CD14-positive monocyte (primary cell): ENCODE results near the gene KIAA1549. TPM values are rescaled to one million over a fixed set of nuclear protein-coding genes. Genes with fewer than 3 reads are reported as not detected.

ENCODE experiments used
- DNase-seq, 3 donors: peaks; one replicate each; pipeline ENCODE4 v3.0.0-alpha.2; 2011 to 2022
- H2AFZ ChIP-seq: 2 replicates; pipeline ENCODE4 v1.6.0; 2012; ENCODE audit warnings: mild to moderate bottlenecking, low read depth, low read length, inconsistent platforms; ENCODE audit not compliant: insufficient read depth, poor library complexity, severe bottlenecking
- H3K27ac ChIP-seq, 2 donors: 1 replicate in 1 of 2; 2 replicates in 1 of 2; pipeline ENCODE4 v1.5.1; 2012 to 2013; ENCODE audit warnings: low read length in 2 of 2, control low read depth in 1 of 2, inconsistent platforms in 1 of 2, low read depth in 1 of 2, mild to moderate bottlenecking in 1 of 2
- H3K27me3 ChIP-seq, 2 donors: one replicate each; pipeline versions ENCODE4 v1.6.0 to v1.6.1; 2011 to 2013; ENCODE audit warnings: low read length in 2 of 2; ENCODE audit not compliant: control insufficient read depth in 2 of 2, insufficient read depth in 2 of 2
- H3K36me3 ChIP-seq, 2 donors: replicated peaks in 1 of 2; 1 replicate in 1 of 2; 2 replicates in 1 of 2; pipeline versions ENCODE4 v1.5.1 to v1.6.1; 2012 to 2013; ENCODE audit warnings: low read length in 2 of 2, control low read depth in 1 of 2, inconsistent platforms in 1 of 2, mild to moderate bottlenecking in 1 of 2; ENCODE audit not compliant: insufficient read depth in 2 of 2, control insufficient read depth in 1 of 2
- H3K4me1 ChIP-seq, 2 donors: 1 replicate in 1 of 2; 2 replicates in 1 of 2; pipeline versions ENCODE4 v1.5.1 to v1.6.1; 2012 to 2013; ENCODE audit warnings: low read length in 2 of 2, control low read depth in 1 of 2, inconsistent platforms in 1 of 2, mild to moderate bottlenecking in 1 of 2, moderate library complexity in 1 of 2; ENCODE audit not compliant: insufficient read depth in 2 of 2, control insufficient read depth in 1 of 2
- H3K4me2 ChIP-seq: replicated peaks from 2 replicates; pipeline ENCODE3; 2012; ENCODE audit warnings: low read length, moderate library complexity, mild to moderate bottlenecking; ENCODE audit not compliant: poor library complexity, severe bottlenecking; ENCODE audit errors: extremely low read depth
- H3K4me3 ChIP-seq, 3 experiments: fragments of 200-600 bp in 1 of 3; sonication (generic) in 1 of 3; replicated peaks in 1 of 3; 1 replicate in 2 of 3; 2 replicates in 1 of 3; pipeline ENCODE4 v1.5.1; 2011 to 2013; ENCODE audit warnings: low read length in 3 of 3, mild to moderate bottlenecking in 3 of 3, control low read depth in 2 of 3, low read depth in 2 of 3, inconsistent platforms in 1 of 3, moderate library complexity in 1 of 3
- H3K79me2 ChIP-seq: 2 replicates; pipeline ENCODE4 v1.6.0; 2012; ENCODE audit warnings: mild to moderate bottlenecking, control low read depth, inconsistent platforms, low read length, moderate library complexity; ENCODE audit not compliant: insufficient read depth
- H3K9ac ChIP-seq: 2 replicates; pipeline ENCODE4 v1.6.0; 2017; ENCODE audit warnings: low read length, mild to moderate bottlenecking; ENCODE audit not compliant: insufficient read depth, poor library complexity, severe bottlenecking
- H3K9me3 ChIP-seq, 2 donors: replicated peaks in 1 of 2; 1 replicate in 1 of 2; 2 replicates in 1 of 2; pipeline versions ENCODE4 v1.5.1 to v1.6.1; 2012 to 2013; ENCODE audit warnings: low read length in 2 of 2, control low read depth in 1 of 2; ENCODE audit not compliant: control insufficient read depth in 1 of 2, insufficient read depth in 1 of 2
- H4K20me1 ChIP-seq: 2 replicates; pipeline ENCODE4 v1.6.0; 2012; ENCODE audit warnings: mild to moderate bottlenecking, low read length, control low read depth, moderate library complexity; ENCODE audit not compliant: insufficient read depth
- H3K27ac Mint-ChIP-seq, 7 donors: one replicate each; pipeline ENCODE4 v1.8.0; 2020; ENCODE audit warnings: mild to moderate bottlenecking in 7 of 7, mixed read lengths in 7 of 7, moderate library complexity in 6 of 7, inconsistent platforms in 2 of 7
- H3K27me3 Mint-ChIP-seq, 3 donors: one replicate each; pipeline ENCODE4 v1.8.0; 2021 to 2022; ENCODE audit warnings: low read depth in 3 of 3, mild to moderate bottlenecking in 3 of 3, mixed read lengths in 3 of 3, moderate library complexity in 3 of 3, inconsistent platforms in 1 of 3
- H3K36me3 Mint-ChIP-seq, 2 donors: one replicate each; pipeline ENCODE4 v1.8.0; 2020; ENCODE audit warnings: mixed read lengths in 2 of 2, inconsistent platforms in 1 of 2, mild to moderate bottlenecking in 1 of 2
- H3K4me1 Mint-ChIP-seq: one replicate; pipeline ENCODE4 v1.8.0; 2020; ENCODE audit warnings: mild to moderate bottlenecking, mixed read lengths
- H3K4me3 Mint-ChIP-seq, 2 donors: one replicate each; pipeline ENCODE4 v1.8.0; 2020; ENCODE audit warnings: mild to moderate bottlenecking in 2 of 2, mixed read lengths in 2 of 2, moderate library complexity in 1 of 2
- H3K9me3 Mint-ChIP-seq, 7 donors: one replicate each; pipeline ENCODE4 v1.8.0; 2020 to 2022; ENCODE audit warnings: mixed read lengths in 7 of 7, mild to moderate bottlenecking in 6 of 7, moderate library complexity in 6 of 7, inconsistent platforms in 2 of 7
- WGBS: methylation state at CpG from one replicate; pipeline ENCODE4 v1.1.5; 2013; ENCODE audit warnings: missing lambda C conversion rate; ENCODE audit not compliant: insufficient coverage; 5-methylcytosine and 5-hydroxymethylcytosine counted together
- intact Hi-C, 2 donors: fragments of 100-400 bp; cut with micrococcal nuclease; formaldehyde crosslinking; loops; one replicate each; pipeline versions ENCODE4 v1.15.0 to v1.15.1; 2023
- polyA plus RNA-seq, 3 donors: library from polyadenylated mRNA; depleted of rRNA in 1 of 3; unstranded in 2 of 3; stranded (reverse) in 1 of 3; fragments of 300-500 nt in 2 of 3; fragments of >200 nt in 1 of 3; fragmentation: Illumina TruSeq in 2 of 3; gene quantifications; 1 replicate in 2 of 3; 2 replicates in 1 of 3; pipeline ENCODE4 v1.2.3, GENCODE V29; 2012 to 2021
- TF ChIP-seq, protein P1 (sequence below): fragments of 200-600 bp; IDR thresholded peaks from one replicate; pipeline ENCODE4 v1.8.0; 2022; ENCODE audit warnings: antibody characterized with exemption, mild to moderate bottlenecking

The KIAA1549 gene
- polyA plus RNA-seq, 3 donors, result 0.03 TPM; not detected in 1

DNA sequence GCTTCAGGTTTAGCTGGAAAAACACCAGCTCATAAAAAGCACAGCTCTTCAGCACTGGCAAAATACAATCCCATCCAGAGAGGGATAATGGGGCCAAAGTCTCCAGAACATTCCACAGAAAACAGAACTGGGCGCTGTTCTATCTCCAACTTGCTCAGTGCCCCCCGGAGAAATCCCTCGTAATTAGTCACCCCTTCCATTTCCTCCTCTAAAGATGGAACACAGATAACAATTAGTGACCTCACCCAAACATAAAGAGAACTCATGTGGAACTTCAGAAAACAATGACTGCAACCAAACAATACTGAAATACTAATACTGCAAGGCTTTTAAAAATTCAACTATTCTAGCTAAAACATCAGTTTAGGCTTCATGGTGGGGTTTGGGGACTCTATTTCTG lies 46.3 kb downstream of the KIAA1549 start:
- Histone ChIP-seq H3K27me3 (no peaks in the 10 kb centered on the region), H3K4me3 (no peak overlapping the region), H3K36me3 (no peaks in the 10 kb centered on the region), H3K4me1 (no peaks in the 10 kb centered on the region), H3K79me2 (no peaks in the 10 kb centered on the region), H3K9me3 (no peaks in the 10 kb centered on the region), H3K9ac (no peak overlapping the region), H3K4me2 (no peak overlapping the region), H3K27ac (no peak overlapping the region), H4K20me1 (no peaks in the 10 kb centered on the region), H2AFZ (no peak overlapping the region)
- Mint-ChIP-seq H3K4me1 (no peaks in the 10 kb centered on the region), H3K27me3 (peaks cover 0 to 2% (median 1%) of the 10 kb centered on the region in 3 donors), H3K36me3 (no peaks in the 10 kb centered on the region), H3K27ac (no peak overlapping the region), H3K9me3 (peaks cover 0 to 3% (median 0%) of the 10 kb centered on the region in 7 donors), H3K4me3 (no peak overlapping the region)
- 100% methylated on average over 1 of the region's 3 CpGs for WGBS
- intact Hi-C loops, result no loop called here
- DNase-seq, result no peak
- TF ChIP-seq, protein P1, sequence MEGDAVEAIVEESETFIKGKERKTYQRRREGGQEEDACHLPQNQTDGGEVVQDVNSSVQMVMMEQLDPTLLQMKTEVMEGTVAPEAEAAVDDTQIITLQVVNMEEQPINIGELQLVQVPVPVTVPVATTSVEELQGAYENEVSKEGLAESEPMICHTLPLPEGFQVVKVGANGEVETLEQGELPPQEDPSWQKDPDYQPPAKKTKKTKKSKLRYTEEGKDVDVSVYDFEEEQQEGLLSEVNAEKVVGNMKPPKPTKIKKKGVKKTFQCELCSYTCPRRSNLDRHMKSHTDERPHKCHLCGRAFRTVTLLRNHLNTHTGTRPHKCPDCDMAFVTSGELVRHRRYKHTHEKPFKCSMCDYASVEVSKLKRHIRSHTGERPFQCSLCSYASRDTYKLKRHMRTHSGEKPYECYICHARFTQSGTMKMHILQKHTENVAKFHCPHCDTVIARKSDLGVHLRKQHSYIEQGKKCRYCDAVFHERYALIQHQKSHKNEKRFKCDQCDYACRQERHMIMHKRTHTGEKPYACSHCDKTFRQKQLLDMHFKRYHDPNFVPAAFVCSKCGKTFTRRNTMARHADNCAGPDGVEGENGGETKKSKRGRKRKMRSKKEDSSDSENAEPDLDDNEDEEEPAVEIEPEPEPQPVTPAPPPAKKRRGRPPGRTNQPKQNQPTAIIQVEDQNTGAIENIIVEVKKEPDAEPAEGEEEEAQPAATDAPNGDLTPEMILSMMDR, result no peak

DNA sequence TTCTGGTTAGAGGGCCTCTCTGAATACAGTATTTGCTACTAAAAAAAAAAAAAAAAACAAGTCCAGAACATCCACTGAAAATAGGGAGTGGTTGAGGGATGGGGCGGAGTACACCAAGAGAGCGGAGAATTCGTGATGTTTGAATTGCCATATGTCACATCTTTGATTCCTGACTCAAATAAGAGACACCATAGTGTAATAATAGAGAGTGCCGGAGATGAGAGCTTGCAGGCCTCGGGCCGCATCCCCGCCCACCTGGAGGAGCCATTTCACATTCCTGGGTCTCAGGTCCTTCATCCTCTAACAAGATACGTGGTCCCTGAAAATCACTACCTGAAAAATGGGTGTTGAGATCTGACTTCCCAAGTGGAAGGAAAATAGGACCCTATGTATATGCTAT lies 46.8 kb downstream of the KIAA1549 start:
- Histone ChIP-seq H3K27ac (no peak overlapping the region), H3K79me2 (no peaks in the 10 kb centered on the region), H3K9me3 (no peaks in the 10 kb centered on the region), H3K4me2 (no peak overlapping the region), H3K36me3 (no peaks in the 10 kb centered on the region), H3K27me3 (no peaks in the 10 kb centered on the region), H3K9ac (no peak overlapping the region), H3K4me3 (no peak overlapping the region), H2AFZ (no peak overlapping the region), H3K4me1 (no peaks in the 10 kb centered on the region), H4K20me1 (no peaks in the 10 kb centered on the region)
- DNase-seq, result no peak
- TF ChIP-seq, protein P1, result no peak
- peaks cover 0 to 2% (median 1%) of the 10 kb centered on the region in 3 donors for H3K27me3 Mint-ChIP-seq
- peaks cover 0 to 3% (median 0%) of the 10 kb centered on the region in 7 donors for H3K9me3 Mint-ChIP-seq
- H3K4me1 Mint-ChIP-seq, result no peaks in the 10 kb centered on the region
- WGBS, result no CpG with 5 or more reads among the region's 8 CpGs
- no peaks in the 10 kb centered on the region for H3K36me3 Mint-ChIP-seq
- H3K27ac Mint-ChIP-seq, result peak overlapping the region in 1 of 7 donors; percentile 33
- intact Hi-C loops, result no loop called here
- H3K4me3 Mint-ChIP-seq, result no peak overlapping the region
